ENCODE results near the gene LRP1B.
"Not testable (repeated sequence)": the region's sequence is repeated elsewhere in the genome, so short reads cannot be mapped to it uniquely, and the experiment has no call there.

- not testable (repeated sequence) for TF ChIP-seq CTCF (conservative IDR thresholded peaks at IDR 0.05 in 1 of 2, IDR thresholded peaks at IDR 0.05 in 1 of 2; ENCODE audit: extremely low read depth in 1 of 2, insufficient read depth in 1 of 2, low read depth in 1 of 2, low read length in 2 of 2); EZH2 (IDR thresholded peaks at IDR 0.05; ENCODE audit: borderline replicate concordance, low read length)
Measured at GRCh38 chr2:140344266-140344665, 1786.5 kb downstream of the LRP1B start.
